ENCODE measurements around the gene IL19. TPM values are rescaled to one million over a fixed set of nuclear protein-coding genes. Genes with fewer than 3 reads are reported as not detected.
A peak's percentile ranks its signal among the peaks of the same experiment; 100 is the strongest.

The IL19 gene
- total RNA-seq, 1 donor from 2014 or later: not detected

DNA sequence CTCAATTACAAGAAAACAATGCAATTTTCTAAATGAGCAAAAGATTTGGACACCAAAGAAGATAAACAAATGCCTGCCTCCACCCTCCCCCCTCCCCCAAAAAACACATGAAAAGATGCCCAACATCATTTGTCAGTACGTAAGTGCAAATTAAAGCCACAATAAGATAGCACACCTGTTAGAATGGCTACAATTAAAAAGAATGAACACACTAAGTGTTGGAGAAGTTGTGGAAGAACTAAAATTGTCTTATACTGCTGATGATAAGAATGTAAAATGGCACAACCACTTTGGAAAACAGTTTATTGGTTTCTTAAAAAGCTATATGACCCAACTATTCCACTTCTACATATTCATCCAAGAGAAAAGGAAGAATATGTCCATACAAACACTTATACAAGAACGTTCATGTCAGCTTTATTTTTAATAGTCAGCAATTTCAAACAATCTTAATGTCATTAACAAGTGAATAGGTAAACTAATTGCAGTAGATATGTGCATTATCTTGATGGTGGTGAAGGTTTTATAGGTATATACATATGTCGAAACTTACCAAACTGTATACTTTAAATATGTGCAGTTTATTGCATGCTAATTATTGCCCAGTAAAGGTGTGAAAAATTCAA, 105.3 kb downstream of the IL19 start:
- Mint-ChIP-seq H3K4me1 (ENCODE audit: low read depth) (no peaks in the 10 kb centered on the region), H3K9me3 (ENCODE audit: low read depth) (peaks cover 35% of the 10 kb centered on the region), H3K36me3 (ENCODE audit: insufficient read depth) (no peaks in the 10 kb centered on the region), H3K4me3 (ENCODE audit: low read depth) (no peak overlapping the region), H3K27me3 (no peaks in the 10 kb centered on the region), H3K27ac (no peak overlapping the region)
- TF ChIP-seq, protein P1, sequence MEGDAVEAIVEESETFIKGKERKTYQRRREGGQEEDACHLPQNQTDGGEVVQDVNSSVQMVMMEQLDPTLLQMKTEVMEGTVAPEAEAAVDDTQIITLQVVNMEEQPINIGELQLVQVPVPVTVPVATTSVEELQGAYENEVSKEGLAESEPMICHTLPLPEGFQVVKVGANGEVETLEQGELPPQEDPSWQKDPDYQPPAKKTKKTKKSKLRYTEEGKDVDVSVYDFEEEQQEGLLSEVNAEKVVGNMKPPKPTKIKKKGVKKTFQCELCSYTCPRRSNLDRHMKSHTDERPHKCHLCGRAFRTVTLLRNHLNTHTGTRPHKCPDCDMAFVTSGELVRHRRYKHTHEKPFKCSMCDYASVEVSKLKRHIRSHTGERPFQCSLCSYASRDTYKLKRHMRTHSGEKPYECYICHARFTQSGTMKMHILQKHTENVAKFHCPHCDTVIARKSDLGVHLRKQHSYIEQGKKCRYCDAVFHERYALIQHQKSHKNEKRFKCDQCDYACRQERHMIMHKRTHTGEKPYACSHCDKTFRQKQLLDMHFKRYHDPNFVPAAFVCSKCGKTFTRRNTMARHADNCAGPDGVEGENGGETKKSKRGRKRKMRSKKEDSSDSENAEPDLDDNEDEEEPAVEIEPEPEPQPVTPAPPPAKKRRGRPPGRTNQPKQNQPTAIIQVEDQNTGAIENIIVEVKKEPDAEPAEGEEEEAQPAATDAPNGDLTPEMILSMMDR (IDR thresholded peaks at IDR 0.05; ENCODE audit: unreplicated experiment): no peak
- DNase-seq (ENCODE audit: low spot score, unreplicated experiment): no peak

DNA sequence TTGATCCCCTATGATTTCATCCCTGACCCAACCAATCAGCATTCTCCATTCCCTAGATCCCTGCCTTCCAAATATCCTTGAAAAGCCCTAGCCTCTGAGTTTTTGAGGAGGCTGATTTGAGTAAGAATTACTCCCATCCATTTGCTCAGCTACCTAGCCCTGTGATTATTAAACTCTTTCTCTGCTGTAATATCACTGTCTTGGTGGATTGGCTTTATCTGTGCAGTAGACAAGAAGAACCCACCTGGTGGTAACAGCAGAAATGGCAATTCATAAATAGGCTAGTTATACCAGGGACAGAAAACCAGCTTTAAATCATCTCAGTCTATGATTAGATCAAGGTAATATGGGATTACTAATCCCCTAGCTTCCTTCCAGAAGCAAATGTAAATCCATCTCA, 107.9 kb downstream of the IL19 start:
- H3K27ac Mint-ChIP-seq: no peak overlapping the region
- no peak for DNase-seq (ENCODE audit: low spot score, unreplicated experiment)
- H3K27me3 Mint-ChIP-seq: no peaks in the 10 kb centered on the region
- H3K9me3 Mint-ChIP-seq (ENCODE audit: low read depth): peaks cover 35% of the 10 kb centered on the region
- TF ChIP-seq, protein P1 (IDR thresholded peaks at IDR 0.05; ENCODE audit: unreplicated experiment): peak; percentile 12
- no peak overlapping the region for H3K4me3 Mint-ChIP-seq (ENCODE audit: low read depth)
- no peaks in the 10 kb centered on the region for H3K4me1 Mint-ChIP-seq (ENCODE audit: low read depth)
- H3K36me3 Mint-ChIP-seq (ENCODE audit: insufficient read depth): no peaks in the 10 kb centered on the region

DNA sequence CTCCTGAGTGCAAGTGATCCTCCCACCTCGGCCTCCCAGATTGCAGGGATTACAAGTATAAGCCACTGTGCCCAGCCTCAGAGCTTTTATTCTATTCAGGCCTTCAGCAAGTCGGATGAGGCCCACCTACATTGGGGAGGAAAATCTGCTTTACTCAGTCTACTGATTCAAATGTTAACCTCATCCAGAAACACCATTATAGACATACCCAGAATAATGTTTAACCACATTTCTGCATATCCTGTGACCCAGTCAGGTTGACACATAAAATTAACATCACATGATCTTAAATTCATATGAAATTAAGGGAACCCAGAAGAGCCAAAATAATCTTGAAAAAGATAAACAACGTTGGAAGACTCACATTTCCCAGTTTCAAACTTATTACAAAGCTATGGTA, 109.7 kb downstream of the IL19 start:
- peaks cover 31% of the 10 kb centered on the region for H3K9me3 Mint-ChIP-seq (ENCODE audit: low read depth)
- DNase-seq (ENCODE audit: low spot score, unreplicated experiment): no peak

DNA sequence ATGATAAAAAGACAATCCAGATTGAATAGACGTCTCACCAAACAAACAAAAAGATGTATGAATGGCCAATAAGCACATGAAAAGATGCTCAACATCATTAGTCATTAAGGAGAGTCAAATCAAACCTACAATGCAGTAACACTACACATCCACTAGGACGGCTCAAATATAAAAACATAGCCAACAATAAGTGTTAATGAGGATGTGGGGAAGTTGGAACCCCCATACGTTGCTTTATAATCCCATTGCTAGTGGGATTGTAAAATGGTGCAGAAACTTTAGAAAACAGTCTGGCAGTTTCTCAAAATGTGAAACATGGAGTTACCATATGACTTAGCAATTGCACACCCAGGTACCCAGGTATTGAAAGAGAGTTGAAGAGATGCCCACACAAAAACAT, 112.0 kb downstream of the IL19 start:
- no peaks in the 10 kb centered on the region for H3K36me3 Mint-ChIP-seq (ENCODE audit: insufficient read depth)
- TF ChIP-seq, protein P1 (IDR thresholded peaks at IDR 0.05; ENCODE audit: unreplicated experiment): peak; percentile 21
- DNase-seq (ENCODE audit: low spot score, unreplicated experiment): no peak
- H3K27ac Mint-ChIP-seq: no peak overlapping the region
- no peaks in the 10 kb centered on the region for H3K4me1 Mint-ChIP-seq (ENCODE audit: low read depth)
- H3K27me3 Mint-ChIP-seq: peaks cover 7% of the 10 kb centered on the region
- H3K9me3 Mint-ChIP-seq (ENCODE audit: low read depth): peaks cover 15% of the 10 kb centered on the region
- H3K4me3 Mint-ChIP-seq (ENCODE audit: low read depth): no peak overlapping the region

More for the DNA sequence above, 109.7 kb downstream of the IL19 start:
- Mint-ChIP-seq H3K27ac (no peak overlapping the region), H3K36me3 (ENCODE audit: insufficient read depth) (no peaks in the 10 kb centered on the region), H3K27me3 (no peaks in the 10 kb centered on the region), H3K4me1 (ENCODE audit: low read depth) (no peaks in the 10 kb centered on the region), H3K4me3 (ENCODE audit: low read depth) (no peak overlapping the region)
- TF ChIP-seq, protein P1 (IDR thresholded peaks at IDR 0.05; ENCODE audit: unreplicated experiment): no peak

DNA sequence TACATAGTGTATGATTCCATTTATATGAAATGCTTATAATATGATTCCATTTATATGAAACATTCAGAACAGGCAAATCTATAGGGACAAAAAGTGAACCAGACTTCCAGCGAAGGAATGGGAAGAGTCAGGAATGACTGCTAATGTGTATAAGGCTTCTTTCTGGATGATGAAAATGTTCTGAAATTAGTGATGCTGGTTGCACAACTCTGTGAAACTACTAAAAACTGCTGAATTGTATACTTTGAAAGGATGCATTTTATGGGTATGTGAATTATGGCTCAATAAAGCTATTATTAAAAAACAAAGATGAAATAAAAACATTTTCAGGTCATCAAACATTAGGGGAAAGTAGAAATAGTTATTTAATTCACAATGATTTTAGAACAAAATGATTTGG, 112.6 kb downstream of the IL19 start:
- no peaks in the 10 kb centered on the region for H3K36me3 Mint-ChIP-seq (ENCODE audit: insufficient read depth)

More for the DNA sequence above, 112.6 kb downstream of the IL19 start:
- H3K4me1 Mint-ChIP-seq (ENCODE audit: low read depth): no peaks in the 10 kb centered on the region
- no peak overlapping the region for H3K27ac Mint-ChIP-seq
- H3K9me3 Mint-ChIP-seq (ENCODE audit: low read depth): peaks cover 12% of the 10 kb centered on the region
- TF ChIP-seq, protein P1 (IDR thresholded peaks at IDR 0.05; ENCODE audit: unreplicated experiment): no peak
- H3K27me3 Mint-ChIP-seq: peaks cover 9% of the 10 kb centered on the region
- DNase-seq (ENCODE audit: low spot score, unreplicated experiment): no peak
- H3K4me3 Mint-ChIP-seq (ENCODE audit: low read depth): no peak overlapping the region
